Neural cell (in vitro differentiated cells): ENCODE measurements around the gene STX12. TPM values are rescaled to one million over a fixed set of nuclear protein-coding genes. Genes with fewer than 3 reads are reported as not detected.

Source experiments
- H2AFZ ChIP-seq: fragments of 200-600, 300-800 bp; sonication (generic), shearing (Covaris generic); 2 replicates; pipeline ENCODE4 v1.6.0; 2014; ENCODE audit warnings: low read depth, mild to moderate bottlenecking, antibody characterized with exemption, low read length, moderate library complexity
- H3F3A ChIP-seq: fragments of 200-600 bp; shearing (Covaris generic); 2 replicates; pipeline ENCODE4 v1.6.1; 2016; ENCODE audit warnings: mild to moderate bottlenecking, moderate library complexity, mixed read lengths, antibody characterized with exemption, low read length; ENCODE audit not compliant: insufficient read depth, poor library complexity, severe bottlenecking
- H3K27ac ChIP-seq: fragments of 200-600, 300-800 bp; sonication (generic), shearing (Covaris generic); 2 replicates; pipeline ENCODE4 v1.5.1; 2014; ENCODE audit warnings: mild to moderate bottlenecking, low read length, moderate library complexity
- H3K27me3 ChIP-seq: fragments of 300-800, 200-600 bp; sonication (generic), shearing (Covaris generic); 2 replicates; pipeline ENCODE4 v1.6.0; 2014; ENCODE audit warnings: mild to moderate bottlenecking, low read depth, low read length, moderate library complexity; ENCODE audit not compliant: insufficient read depth
- H3K36me3 ChIP-seq: fragments of 300-800, 200-600 bp; sonication (generic), shearing (Covaris generic); 2 replicates; pipeline ENCODE4 v1.5.1; 2014; ENCODE audit warnings: mild to moderate bottlenecking, antibody characterized with exemption, low read length, moderate library complexity; ENCODE audit not compliant: insufficient read depth
- H3K4me2 ChIP-seq: fragments of 300-800, 200-600 bp; sonication (generic), shearing (Covaris generic); 2 replicates; pipeline ENCODE4 v1.6.0; 2014; ENCODE audit warnings: mild to moderate bottlenecking, low read length
- H3K4me3 ChIP-seq: fragments of 300-800, 200-600 bp; sonication (generic), shearing (Covaris generic); 2 replicates; pipeline ENCODE4 v1.5.1; 2014; ENCODE audit warnings: mild to moderate bottlenecking, low read length, moderate library complexity
- H3K79me2 ChIP-seq: fragments of 200-600 bp; shearing (Covaris generic); replicated peaks from 2 replicates; pipeline ENCODE4 v1.6.0; 2014; ENCODE audit warnings: mild to moderate bottlenecking, low read length, moderate library complexity; ENCODE audit not compliant: insufficient read depth
- H3K9ac ChIP-seq: fragments of 300-800, 200-600 bp; sonication (generic), shearing (Covaris generic); 2 replicates; pipeline ENCODE4 v1.6.1; 2016; ENCODE audit warnings: mild to moderate bottlenecking, low read length, mixed read lengths
- H3K9me2 ChIP-seq: fragments of 200-600 bp; shearing (Covaris generic); 2 replicates; pipeline ENCODE4 v1.6.1; 2016; ENCODE audit warnings: mild to moderate bottlenecking, low read length, mixed read lengths; ENCODE audit not compliant: insufficient read depth
- H3K9me3 ChIP-seq: fragments of 200-600, 300-800 bp; sonication (generic), shearing (Covaris generic); 2 replicates; pipeline ENCODE4 v1.6.1; 2016; ENCODE audit warnings: mild to moderate bottlenecking, mixed run types, low read length, moderate library complexity, mixed read lengths
- H4K20me1 ChIP-seq: fragments of 200-600 bp; shearing (Covaris generic); 2 replicates; pipeline ENCODE4 v1.6.1; 2016; ENCODE audit warnings: mild to moderate bottlenecking, mixed run types; ENCODE audit not compliant: insufficient read depth
- EP300 ChIP-seq: fragments of 450-650 bp; conservative IDR thresholded peaks from 2 replicates; pipeline ENCODE4 v1.6.1; 2014; ENCODE audit warnings: antibody characterized with exemption, mild to moderate bottlenecking, moderate library complexity; ENCODE audit not compliant: poor library complexity, severe bottlenecking
- EZH2 ChIP-seq: fragments of 200-600, 300-800 bp; shearing (Covaris generic), sonication (generic); IDR thresholded peaks from 2 replicates; pipeline ENCODE4 v1.6.1; 2014; ENCODE audit warnings: antibody characterized with exemption, low read length, borderline replicate concordance, mild to moderate bottlenecking; ENCODE audit not compliant: insufficient read depth, poor library complexity, severe bottlenecking
- MXI1 ChIP-seq: fragments of 450-650 bp; conservative IDR thresholded peaks from 2 replicates; pipeline ENCODE4 v1.6.1; 2014; ENCODE audit warnings: antibody characterized with exemption, mild to moderate bottlenecking; ENCODE audit not compliant: poor library complexity, severe bottlenecking
- POLR2AphosphoS5 ChIP-seq: IDR thresholded peaks from 2 replicates; pipeline ENCODE4 v1.6.1; 2012
- RAD21 ChIP-seq: fragments of 450-650 bp; conservative IDR thresholded peaks from 2 replicates; pipeline ENCODE4 v1.6.1; 2014; ENCODE audit warnings: antibody characterized with exemption, mild to moderate bottlenecking, moderate library complexity
- SMC3 ChIP-seq: fragments of 450-650 bp; conservative IDR thresholded peaks from 2 replicates; pipeline ENCODE4 v1.6.1; 2014; ENCODE audit warnings: antibody characterized with exemption, mild to moderate bottlenecking, moderate library complexity; ENCODE audit not compliant: poor library complexity
- TAF1 ChIP-seq: IDR thresholded peaks from 2 replicates; pipeline ENCODE4 v1.6.1; 2012; ENCODE audit warnings: low read depth
- polyA plus RNA-seq: library from polyadenylated mRNA; depleted of rRNA; stranded (reverse); fragments of >200 nt; gene quantifications from 2 replicates; pipeline ENCODE4 v1.2.3, GENCODE V29; 2014
- TF ChIP-seq, protein P1 (sequence below): fragments of 450-650 bp; IDR thresholded peaks from 2 replicates; pipeline ENCODE4 v1.5.1; 2014; ENCODE audit warnings: antibody characterized with exemption, mild to moderate bottlenecking, moderate library complexity; ENCODE audit not compliant: poor library complexity, severe bottlenecking
- TF ChIP-seq, protein P2 (sequence below): IDR thresholded peaks from 2 replicates; pipeline ENCODE4 v1.6.1; 2012; ENCODE audit warnings: borderline replicate concordance

The STX12 gene
- polyA plus RNA-seq, 1 donor from 2014 or later: 171 TPM

DNA sequence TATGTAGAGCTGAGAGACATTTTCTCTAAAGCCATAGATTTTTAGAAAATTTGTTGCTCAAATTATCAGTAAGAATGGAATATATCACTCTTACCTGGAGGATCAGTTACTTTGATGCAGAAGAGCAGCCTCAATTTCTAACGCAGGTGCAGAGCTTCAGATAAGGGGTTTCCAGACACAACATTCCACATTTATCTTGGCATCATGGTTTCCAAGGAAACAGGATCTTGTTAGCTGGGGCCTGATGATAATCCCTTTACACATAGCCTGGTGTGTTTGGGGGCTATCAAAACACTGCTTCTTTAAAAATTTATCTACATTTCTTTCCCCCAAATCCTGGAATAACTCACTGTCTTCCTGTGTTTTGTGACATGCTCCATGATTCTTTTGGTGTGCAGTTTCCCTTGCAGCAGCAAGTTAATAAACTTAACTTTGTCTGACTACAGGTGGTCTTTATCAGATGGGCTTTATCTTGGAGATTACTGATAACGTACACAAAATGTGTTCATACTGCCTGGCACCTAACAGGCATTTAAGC lies 2.7 kb upstream of the STX12 start:
- no peak overlapping the region for H3K4me2 ChIP-seq
- no peaks in the 10 kb centered on the region for H3F3A ChIP-seq
- H3K4me3 ChIP-seq: no peak overlapping the region
- no peak for TF ChIP-seq SMC3
- TF ChIP-seq EP300: no peak
- TF ChIP-seq, protein P1, sequence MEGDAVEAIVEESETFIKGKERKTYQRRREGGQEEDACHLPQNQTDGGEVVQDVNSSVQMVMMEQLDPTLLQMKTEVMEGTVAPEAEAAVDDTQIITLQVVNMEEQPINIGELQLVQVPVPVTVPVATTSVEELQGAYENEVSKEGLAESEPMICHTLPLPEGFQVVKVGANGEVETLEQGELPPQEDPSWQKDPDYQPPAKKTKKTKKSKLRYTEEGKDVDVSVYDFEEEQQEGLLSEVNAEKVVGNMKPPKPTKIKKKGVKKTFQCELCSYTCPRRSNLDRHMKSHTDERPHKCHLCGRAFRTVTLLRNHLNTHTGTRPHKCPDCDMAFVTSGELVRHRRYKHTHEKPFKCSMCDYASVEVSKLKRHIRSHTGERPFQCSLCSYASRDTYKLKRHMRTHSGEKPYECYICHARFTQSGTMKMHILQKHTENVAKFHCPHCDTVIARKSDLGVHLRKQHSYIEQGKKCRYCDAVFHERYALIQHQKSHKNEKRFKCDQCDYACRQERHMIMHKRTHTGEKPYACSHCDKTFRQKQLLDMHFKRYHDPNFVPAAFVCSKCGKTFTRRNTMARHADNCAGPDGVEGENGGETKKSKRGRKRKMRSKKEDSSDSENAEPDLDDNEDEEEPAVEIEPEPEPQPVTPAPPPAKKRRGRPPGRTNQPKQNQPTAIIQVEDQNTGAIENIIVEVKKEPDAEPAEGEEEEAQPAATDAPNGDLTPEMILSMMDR: no peak
- H4K20me1 ChIP-seq: no peaks in the 10 kb centered on the region
- H3K9ac ChIP-seq: no peak overlapping the region
- H3K79me2 ChIP-seq: peaks cover 20% of the 10 kb centered on the region
- no peaks in the 10 kb centered on the region for H3K9me3 ChIP-seq
- H3K27me3 ChIP-seq: no peaks in the 10 kb centered on the region
- no peaks in the 10 kb centered on the region for H3K36me3 ChIP-seq
- H3K27ac ChIP-seq: no peak overlapping the region
- H2AFZ ChIP-seq: no peak overlapping the region
- no peaks in the 10 kb centered on the region for H3K9me2 ChIP-seq

DNA sequence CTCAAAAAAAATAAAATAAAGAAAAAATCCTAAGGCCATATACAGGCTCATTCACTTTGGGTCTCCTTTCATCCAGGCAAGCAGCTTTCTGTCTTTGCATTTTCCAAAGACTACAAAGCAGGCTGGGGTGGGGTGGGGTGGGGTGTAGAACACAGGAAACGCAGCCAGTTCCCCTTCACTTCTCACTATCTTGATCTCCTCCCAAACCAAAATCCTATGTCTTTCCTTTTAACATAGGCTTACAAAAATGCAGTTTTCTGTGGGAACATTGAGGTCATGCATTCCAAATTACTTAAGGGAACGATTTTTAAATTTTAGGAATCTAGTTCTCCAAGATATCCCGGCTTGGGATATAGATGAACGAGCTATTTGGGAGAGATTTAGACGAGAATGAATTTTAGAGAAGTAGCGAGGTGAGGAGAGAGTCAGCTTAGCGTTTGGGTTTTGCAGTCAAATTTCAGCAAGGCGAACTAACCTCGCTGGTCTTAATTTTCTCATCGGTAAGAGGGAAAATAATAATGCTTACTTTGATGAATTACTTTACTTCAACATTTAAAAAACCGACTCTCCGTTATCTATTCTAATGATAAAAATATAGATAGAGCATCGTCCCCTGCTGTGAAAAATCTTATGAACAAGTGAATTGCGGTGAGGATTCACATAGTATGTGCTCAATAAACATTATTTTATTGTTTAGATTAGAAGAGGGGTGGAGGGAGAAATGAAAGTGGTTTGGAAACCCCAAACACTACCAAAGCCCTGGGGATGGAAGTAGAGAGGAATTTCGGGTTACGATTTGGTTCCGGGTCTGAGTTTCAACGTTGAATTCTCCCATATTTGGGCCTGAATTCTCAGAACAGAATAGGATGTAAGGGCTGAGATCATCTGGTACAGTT lies 735 bp upstream of the STX12 start:
- TF ChIP-seq POLR2AphosphoS5 (no peak), MXI1 (no peak), EP300 (no peak), TAF1 (no peak), EZH2 (no peak), SMC3 (no peak), RAD21 (no peak)
- TF ChIP-seq, protein P2, sequence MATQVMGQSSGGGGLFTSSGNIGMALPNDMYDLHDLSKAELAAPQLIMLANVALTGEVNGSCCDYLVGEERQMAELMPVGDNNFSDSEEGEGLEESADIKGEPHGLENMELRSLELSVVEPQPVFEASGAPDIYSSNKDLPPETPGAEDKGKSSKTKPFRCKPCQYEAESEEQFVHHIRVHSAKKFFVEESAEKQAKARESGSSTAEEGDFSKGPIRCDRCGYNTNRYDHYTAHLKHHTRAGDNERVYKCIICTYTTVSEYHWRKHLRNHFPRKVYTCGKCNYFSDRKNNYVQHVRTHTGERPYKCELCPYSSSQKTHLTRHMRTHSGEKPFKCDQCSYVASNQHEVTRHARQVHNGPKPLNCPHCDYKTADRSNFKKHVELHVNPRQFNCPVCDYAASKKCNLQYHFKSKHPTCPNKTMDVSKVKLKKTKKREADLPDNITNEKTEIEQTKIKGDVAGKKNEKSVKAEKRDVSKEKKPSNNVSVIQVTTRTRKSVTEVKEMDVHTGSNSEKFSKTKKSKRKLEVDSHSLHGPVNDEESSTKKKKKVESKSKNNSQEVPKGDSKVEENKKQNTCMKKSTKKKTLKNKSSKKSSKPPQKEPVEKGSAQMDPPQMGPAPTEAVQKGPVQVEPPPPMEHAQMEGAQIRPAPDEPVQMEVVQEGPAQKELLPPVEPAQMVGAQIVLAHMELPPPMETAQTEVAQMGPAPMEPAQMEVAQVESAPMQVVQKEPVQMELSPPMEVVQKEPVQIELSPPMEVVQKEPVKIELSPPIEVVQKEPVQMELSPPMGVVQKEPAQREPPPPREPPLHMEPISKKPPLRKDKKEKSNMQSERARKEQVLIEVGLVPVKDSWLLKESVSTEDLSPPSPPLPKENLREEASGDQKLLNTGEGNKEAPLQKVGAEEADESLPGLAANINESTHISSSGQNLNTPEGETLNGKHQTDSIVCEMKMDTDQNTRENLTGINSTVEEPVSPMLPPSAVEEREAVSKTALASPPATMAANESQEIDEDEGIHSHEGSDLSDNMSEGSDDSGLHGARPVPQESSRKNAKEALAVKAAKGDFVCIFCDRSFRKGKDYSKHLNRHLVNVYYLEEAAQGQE: no peak
- TF ChIP-seq, protein P1: no peak
- H3K9ac ChIP-seq: peak overlapping the region; percentile 64
- H3K4me2 ChIP-seq: no peak overlapping the region
- H3K36me3 ChIP-seq: no peaks in the 10 kb centered on the region
- H3F3A ChIP-seq: no peaks in the 10 kb centered on the region
- no peaks in the 10 kb centered on the region for H3K9me2 ChIP-seq
- no peaks in the 10 kb centered on the region for H3K27me3 ChIP-seq
- H3K9me3 ChIP-seq: no peaks in the 10 kb centered on the region
- peaks cover 30% of the 10 kb centered on the region for H3K79me2 ChIP-seq
- H4K20me1 ChIP-seq: no peaks in the 10 kb centered on the region
- peak overlapping the region; percentile 100 for H3K4me3 ChIP-seq
- peak overlapping the region; percentile 48 for H2AFZ ChIP-seq
- peak overlapping the region; percentile 93 for H3K27ac ChIP-seq
